Left lung (tissue), 10 donors: ENCODE measurements around the gene ATXN1. TPM values are rescaled to one million over a fixed set of nuclear protein-coding genes. Genes with fewer than 3 reads are reported as not detected.

Source experiments
- ATAC-seq: fragments of 200-7000 bp; cut with Tn5 transposase; one replicate; pipeline ENCODE4 v1.9.1; 2020; ENCODE audit warnings: moderate library complexity
- DNase-seq, 4 donors: peaks; one replicate each; pipeline ENCODE4 v3.0.0-alpha.2; 2013 to 2020
- H3K27ac ChIP-seq, 2 donors: fragments of 200-600 bp; sonication (generic) in 1 of 2; one replicate each; pipeline versions ENCODE4 v1.5.0 to v1.8.0; 2020 to 2021
- H3K27me3 ChIP-seq, 2 donors: fragments of 200-600 bp; sonication (generic) in 1 of 2; one replicate each; pipeline versions ENCODE4 v1.5.0 to v1.8.0; 2020 to 2021
- H3K36me3 ChIP-seq, 2 donors: fragments of 200-600 bp; sonication (generic) in 1 of 2; one replicate each; pipeline versions ENCODE4 v1.5.0 to v1.8.0; 2020 to 2021
- H3K4me1 ChIP-seq, 2 donors: fragments of 200-600 bp; one replicate each; pipeline ENCODE4 v1.8.0; 2021
- H3K4me3 ChIP-seq, 2 donors: fragments of 200-600 bp; sonication (generic) in 1 of 2; one replicate each; pipeline versions ENCODE4 v1.5.0 to v1.8.0; 2020 to 2021; ENCODE audit warnings: mild to moderate bottlenecking in 1 of 2
- H3K9me3 ChIP-seq, 2 donors: fragments of 200-600 bp; sonication (generic) in 1 of 2; one replicate each; pipeline versions ENCODE4 v1.5.0 to v1.8.0; 2020 to 2021
- CTCF ChIP-seq, 2 donors: fragments of 200-600 bp; sonication (generic) in 1 of 2; IDR thresholded peaks; one replicate each; pipeline versions ENCODE4 v1.5.0 to v1.8.0; 2021; ENCODE audit warnings: antibody characterized with exemption in 2 of 2
- intact Hi-C, 2 donors: fragments of 100-400 bp; cut with DNase I; formaldehyde crosslinking; loops; one replicate each; pipeline versions ENCODE4 v1.11.2 to v1.14.2; 2022
- polyA plus RNA-seq, 6 donors: library from polyadenylated mRNA; unstranded; fragments of 120-200 nt; gene quantifications; one replicate each; pipeline ENCODE4 v1.2.1, GENCODE V29; 2013; ENCODE audit not compliant: insufficient read length in 6 of 6
- total RNA-seq, 2 donors: library from RNA; stranded (reverse); fragmentation: NEBNext Ultra II Directional; extraction: Animal tissue kit (Norgen Biotek cat#: 25700); gene quantifications; one replicate each; pipeline ENCODE4 v1.2.1, GENCODE V29; 2021
- donor health status: DM: no; HTN: yes; CAD: no.
- donor health status: DM: no; HTN: no; CAD: no.

ATXN1 gene
- total and polyA plus RNA-seq, 8 donors = 23.3 to 67.4 (median 27.3) TPM

GRCh38 chr6:16324606-16325225 is 436.5 kb downstream of the ATXN1 start:
- no peak for ATAC-seq
- DNase-seq = no peak
- TF ChIP-seq CTCF (IDR thresholded peaks at IDR 0.05) = no peak
- Histone ChIP-seq H3K9me3 (no peaks in the 10 kb centered on the region), H3K27me3 (no peaks in the 10 kb centered on the region), H3K4me3 (no peak overlapping the region), H3K36me3 (peaks cover 0 to 26% of the 10 kb centered on the region in 2 donors), H3K4me1 (peaks cover 26 to 44% of the 10 kb centered on the region in 2 donors), H3K27ac (no peak overlapping the region)
- intact Hi-C loops = no loop called here

GRCh38 chr6:16324184-16324583 is 437.1 kb downstream of the ATXN1 start:
- Histone ChIP-seq H3K27me3 (no peaks in the 10 kb centered on the region), H3K4me1 (peaks cover 31 to 49% of the 10 kb centered on the region in 2 donors), H3K4me3 (no peak overlapping the region), H3K9me3 (no peaks in the 10 kb centered on the region), H3K36me3 (peaks cover 0 to 26% of the 10 kb centered on the region in 2 donors), H3K27ac (no peak overlapping the region)
- ATAC-seq = no peak
- TF ChIP-seq CTCF (IDR thresholded peaks at IDR 0.05) = no peak
- intact Hi-C loops = no loop called here
- DNase-seq = no peak

GRCh38 chr6:16322666-16323312 is 438.5 kb downstream of the ATXN1 start:
- Histone ChIP-seq H3K27ac (peak overlapping the region; percentile 50 to 57), H3K4me3 (no peak overlapping the region), H3K4me1 (peaks cover 35 to 58% of the 10 kb centered on the region in 2 donors), H3K36me3 (peaks cover 0 to 22% of the 10 kb centered on the region in 2 donors), H3K27me3 (no peaks in the 10 kb centered on the region), H3K9me3 (no peaks in the 10 kb centered on the region)
- intact Hi-C loops = no loop called here
- ATAC-seq (peak; percentile 62), DNase-seq (peak in 3 of 4 donors; percentile 36 to 75 (median 67))
- TF ChIP-seq CTCF (IDR thresholded peaks at IDR 0.05) = no peak

GRCh38 chr6:16321826-16322225 is 439.4 kb downstream of the ATXN1 start:
- Histone ChIP-seq H3K36me3 (peaks cover 0 to 13% of the 10 kb centered on the region in 2 donors), H3K27ac (no peak overlapping the region), H3K4me1 (peaks cover 35 to 58% of the 10 kb centered on the region in 2 donors), H3K27me3 (no peaks in the 10 kb centered on the region), H3K9me3 (no peaks in the 10 kb centered on the region), H3K4me3 (no peak overlapping the region)
- intact Hi-C loops = no loop called here
- DNase-seq (no peak), ATAC-seq (no peak)
- TF ChIP-seq CTCF (IDR thresholded peaks at IDR 0.05) = no peak

- TF ChIP-seq CTCF (IDR thresholded peaks at IDR 0.05) = no peak
- intact Hi-C loops = no loop called here
Observed at GRCh38 chr6:16321341-16321710, 439.9 kb downstream of the ATXN1 start.

More at GRCh38 chr6:16321341-16321710, 439.9 kb downstream of the ATXN1 start:
- Histone ChIP-seq H3K9me3 (no peaks in the 10 kb centered on the region), H3K4me3 (no peak overlapping the region), H3K27me3 (no peaks in the 10 kb centered on the region), H3K36me3 (peaks cover 0 to 8% of the 10 kb centered on the region in 2 donors), H3K4me1 (peaks cover 35 to 58% of the 10 kb centered on the region in 2 donors), H3K27ac (peak overlapping the region; percentile 69 to 74)
- DNase-seq (no peak), ATAC-seq (no peak)
